HG03025 (cell line): Measurements from ENCODE around the gene LYPD6B.
A peak's percentile ranks its signal among the peaks of the same experiment; 100 is the strongest.

ENCODE experiments used
- ATAC-seq: cut with Tn5 transposase; IDR thresholded peaks from one replicate; pipeline ENCODE4 v1.9.1; 2021; ENCODE audit warnings: mild to moderate bottlenecking, moderate library complexity; ENCODE audit not compliant: unreplicated experiment, low FRiP score

LYPD6B gene

DNA sequence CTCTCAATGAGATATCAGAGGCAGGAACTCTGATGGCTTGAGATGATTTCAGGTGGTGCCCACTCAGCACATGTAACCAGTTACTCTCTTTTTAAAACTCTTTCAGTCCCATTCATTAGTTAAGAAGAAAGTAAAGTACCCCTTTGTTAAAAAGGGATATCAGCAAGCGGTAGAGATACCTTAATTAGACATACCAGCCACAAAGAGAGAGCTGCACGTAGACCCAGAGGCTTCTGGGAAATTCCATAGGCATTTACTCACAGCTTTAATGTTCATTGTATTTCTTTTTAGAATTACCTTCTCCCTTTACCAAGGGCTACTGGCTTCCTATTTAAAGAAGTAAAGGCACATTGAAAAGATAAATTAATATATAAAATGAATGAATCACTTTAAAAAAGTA, 63.3 kb downstream of the LYPD6B start:
- no peak for ATAC-seq

DNA sequence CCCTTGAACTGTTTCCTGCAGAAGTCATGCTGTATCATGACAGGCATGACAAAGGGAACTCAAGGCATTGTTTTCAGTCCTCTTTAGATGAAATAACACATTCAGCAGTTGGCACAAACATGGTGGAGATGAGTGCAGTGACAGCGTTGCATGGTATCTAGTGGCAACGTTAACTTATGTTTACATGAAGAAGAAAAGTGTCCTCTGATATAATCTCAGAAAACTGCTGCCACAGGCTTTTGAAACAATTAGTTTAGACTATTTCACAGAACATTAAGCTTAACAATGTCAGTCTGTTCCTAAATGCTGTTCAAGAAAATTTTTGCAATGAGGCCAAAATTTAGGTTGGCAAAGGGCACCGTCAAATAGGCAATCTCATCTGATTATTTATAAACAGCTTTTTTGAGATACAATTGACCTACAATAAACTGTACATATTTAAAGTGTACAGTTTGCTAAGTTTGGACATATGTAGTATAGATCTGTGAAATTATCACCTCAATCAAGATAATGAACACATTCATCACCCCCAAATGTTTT, 64.7 kb downstream of the LYPD6B start:
- ATAC-seq = no peak

GRCh38 chr2:149104221-149104620, 65.7 kb downstream of the LYPD6B start:
- no peak for ATAC-seq

GRCh38 chr2:149112068-149112467, 73.6 kb downstream of the LYPD6B start:
- ATAC-seq = no peak

- ATAC-seq = no peak
Measured at GRCh38 chr2:149112713-149113112, 74.2 kb downstream of the LYPD6B start.

DNA sequence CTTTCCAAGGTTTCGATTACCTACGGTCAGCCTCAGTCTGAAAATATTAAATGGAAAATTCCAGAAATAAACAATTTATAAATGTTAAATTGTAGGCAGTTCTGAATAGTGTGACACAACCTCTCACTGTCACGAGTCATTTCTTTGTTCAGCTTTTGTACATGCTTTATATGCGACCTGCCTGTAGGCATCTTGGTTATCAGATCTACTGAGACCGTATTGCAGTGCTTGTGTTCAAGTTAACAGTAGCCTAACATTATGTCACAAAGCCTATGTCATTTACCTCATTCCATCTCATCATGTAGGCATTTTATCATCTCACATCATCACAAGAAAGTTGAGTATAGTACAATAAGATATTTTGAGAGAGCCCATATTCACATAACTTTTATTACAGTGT, 77.3 kb downstream of the LYPD6B start:
- no peak for ATAC-seq

DNA sequence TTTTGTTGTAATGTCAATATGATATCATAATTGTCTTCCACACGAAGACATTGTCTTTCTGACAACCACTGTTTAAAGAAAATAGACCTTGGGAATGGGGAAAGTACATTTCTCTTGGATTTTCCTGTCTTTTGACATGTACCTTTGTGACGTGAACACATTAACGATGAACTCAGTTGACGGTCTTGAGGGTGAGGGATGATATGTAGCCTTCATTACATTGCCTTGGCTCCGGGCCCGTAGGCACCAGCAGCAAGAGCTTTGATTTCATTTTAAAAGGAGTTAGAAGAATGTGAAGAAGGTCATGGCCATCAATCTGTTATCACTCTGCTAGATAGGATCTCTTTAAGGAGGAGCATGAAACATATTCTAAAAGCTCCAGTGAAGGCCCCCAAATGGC, 80.9 kb downstream of the LYPD6B start:
- ATAC-seq = no peak

DNA sequence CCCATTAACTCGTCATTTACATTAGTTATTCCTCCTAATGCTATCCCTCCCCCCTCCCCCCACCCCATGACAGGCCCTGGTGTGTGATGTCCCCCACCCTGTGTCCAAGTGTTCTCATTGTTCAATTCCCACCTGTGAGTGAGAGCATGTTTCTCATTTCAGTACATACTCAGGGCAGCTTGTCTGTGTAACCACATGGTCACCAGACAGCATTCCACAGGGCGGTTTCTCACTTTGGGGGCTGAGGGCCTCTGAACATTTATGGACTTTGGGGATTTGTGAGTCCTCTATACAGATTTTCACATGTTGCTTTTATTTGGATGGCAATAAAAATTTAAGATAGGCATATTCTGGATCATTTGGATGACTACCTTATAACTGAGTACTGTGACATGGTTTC, 84.0 kb downstream of the LYPD6B start:
- no peak for ATAC-seq

DNA sequence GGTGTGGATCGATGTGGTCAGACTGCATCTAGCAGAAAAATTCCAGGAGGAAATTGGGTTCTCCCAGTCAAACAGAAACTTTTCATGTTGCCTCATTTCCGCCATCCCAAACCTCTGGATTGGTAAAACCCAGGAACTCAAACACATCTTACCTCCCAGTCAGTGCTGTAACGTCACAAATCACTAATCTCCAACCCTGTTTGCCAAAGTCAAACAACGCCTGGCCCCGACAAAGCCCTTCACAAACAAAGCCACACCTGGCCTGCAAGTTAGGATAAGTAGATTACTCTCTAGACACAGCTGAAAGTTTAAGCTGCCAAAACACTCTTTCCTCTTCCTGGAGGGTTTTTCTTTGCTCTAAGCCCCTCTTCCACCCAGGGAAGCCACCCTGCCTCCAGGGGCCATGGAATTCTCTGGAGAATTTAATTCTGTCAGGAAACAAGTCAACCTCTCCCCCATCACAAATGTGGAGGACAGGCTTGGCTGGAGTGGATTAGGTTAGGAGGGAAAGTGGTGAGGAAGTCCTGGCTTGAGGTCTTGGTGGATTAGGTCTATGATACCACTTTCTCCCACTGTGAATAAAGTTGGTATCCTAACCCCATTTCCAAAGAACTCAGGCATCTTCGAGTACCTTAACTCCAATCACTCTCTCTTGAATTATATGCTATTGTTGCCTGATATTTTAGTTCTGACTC, 86.7 kb downstream of the LYPD6B start:
- ATAC-seq = no peak

DNA sequence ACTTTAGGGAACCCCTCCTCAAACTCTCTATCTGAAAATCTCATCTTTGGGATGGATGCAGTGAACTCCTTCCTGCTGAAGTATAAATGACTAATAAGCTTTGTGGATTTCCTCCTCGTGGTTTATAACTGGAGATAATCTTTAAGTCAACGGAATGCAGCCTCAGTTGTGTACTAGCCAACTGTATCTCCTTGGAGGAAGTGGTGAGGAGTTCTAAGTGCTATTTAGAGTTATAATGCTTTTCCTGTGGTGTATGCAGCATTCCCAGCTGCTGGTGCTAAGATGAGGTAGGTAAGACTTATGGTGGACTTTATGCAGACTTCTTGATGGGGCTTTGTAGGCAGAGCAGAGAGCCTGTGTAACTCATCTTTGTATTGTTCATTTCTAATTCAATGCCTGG, 90.9 kb downstream of the LYPD6B start:
- ATAC-seq = no peak

GRCh38 chr2:149132339-149132738, 93.8 kb downstream of the LYPD6B start:
- ATAC-seq = no peak

- ATAC-seq = no peak
Measured at GRCh38 chr2:149132901-149133300, 94.4 kb downstream of the LYPD6B start.

- ATAC-seq = no peak
Measured at GRCh38 chr2:149134335-149134923, 95.9 kb downstream of the LYPD6B start.

DNA sequence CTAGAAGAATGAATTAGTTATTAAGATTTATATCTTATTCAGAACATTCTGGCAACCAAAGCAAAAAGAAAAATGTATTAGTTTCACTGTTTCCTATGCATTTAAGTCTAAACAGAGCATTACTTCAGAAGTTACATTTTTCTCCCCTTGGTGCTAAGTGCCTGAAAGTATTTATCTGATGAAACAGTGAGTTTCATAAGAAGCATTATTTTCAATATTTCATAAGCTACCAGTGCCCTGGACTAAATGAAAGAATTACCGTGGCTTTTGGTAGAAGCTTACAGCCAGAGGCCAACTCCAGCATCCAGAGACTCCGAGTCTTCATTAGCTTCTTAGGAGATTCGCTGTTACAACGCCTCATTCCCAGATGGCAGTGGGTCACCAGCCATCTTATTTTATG, 97.6 kb downstream of the LYPD6B start:
- ATAC-seq = no peak

- ATAC-seq = no peak
Measured at GRCh38 chr2:149141046-149141445, 102.5 kb downstream of the LYPD6B start.

DNA sequence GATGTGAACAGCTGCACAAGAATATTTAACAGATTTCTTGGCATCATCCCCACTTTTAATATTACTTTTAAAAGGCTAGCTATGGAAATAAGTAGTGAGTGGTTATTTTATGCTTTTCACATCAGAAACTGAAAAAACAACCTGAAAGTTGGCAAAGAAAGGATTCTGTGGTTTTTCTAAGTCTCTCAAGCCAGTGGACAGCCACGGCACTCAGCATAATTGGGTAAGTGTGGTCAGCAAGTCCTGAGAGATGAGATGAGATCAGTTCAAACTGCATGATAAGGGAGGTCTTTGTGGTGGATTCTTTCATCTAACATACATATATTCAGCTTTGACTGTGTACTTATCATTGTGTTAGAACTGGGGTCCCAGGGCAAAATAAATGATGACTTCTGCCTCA, 105.2 kb downstream of the LYPD6B start:
- ATAC-seq = no peak

DNA sequence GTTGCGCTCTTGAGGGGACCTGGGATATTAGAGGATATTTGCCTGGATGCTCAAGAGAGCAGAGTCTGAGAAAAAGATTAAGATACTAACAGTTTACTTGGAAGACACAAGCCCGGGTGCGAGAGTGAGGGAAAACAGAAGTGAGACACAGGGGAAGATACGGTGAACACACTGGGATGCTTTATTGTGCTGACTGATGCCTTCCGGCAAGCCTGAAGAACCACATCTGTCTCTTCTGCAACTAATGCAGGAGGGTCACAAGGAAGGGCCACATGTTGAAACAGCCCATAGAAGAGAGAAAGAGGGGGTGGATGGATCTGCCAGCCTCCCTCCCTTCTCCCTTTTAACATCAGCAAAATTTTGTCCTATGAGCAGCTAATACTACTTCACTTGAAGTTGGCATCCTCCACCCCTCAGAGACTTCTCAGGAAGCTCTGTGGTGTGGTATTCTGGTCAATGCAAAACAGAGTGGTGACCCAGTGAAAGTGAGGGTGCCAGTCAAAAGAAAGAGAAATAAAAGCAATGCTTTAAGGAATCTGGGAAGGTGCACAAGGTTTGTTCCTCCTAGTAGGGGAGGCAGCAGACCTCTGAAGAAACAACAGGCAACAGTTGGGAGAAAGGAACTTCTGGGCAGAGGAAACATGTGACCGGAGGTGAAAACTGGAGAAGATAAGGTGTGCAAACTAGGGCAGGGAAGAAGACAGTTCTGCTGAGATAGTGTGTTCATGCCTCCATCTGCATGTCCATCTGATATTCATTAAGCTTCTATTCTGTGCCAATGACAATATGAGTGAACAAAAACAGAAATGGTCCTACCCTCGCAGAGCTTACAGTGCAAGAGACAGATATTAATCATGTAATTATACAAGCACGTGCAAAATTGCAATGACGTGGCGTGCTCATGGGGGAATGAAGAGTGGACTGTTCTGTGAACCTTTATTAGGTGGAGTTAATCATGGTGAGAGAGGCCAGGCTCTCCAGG, 107.1 kb downstream of the LYPD6B start:
- ATAC-seq = peak; percentile 59

GRCh38 chr2:149146876-149147275, 108.4 kb downstream of the LYPD6B start:
- no peak for ATAC-seq

GRCh38 chr2:149148194-149149006, 109.9 kb downstream of the LYPD6B start:
- ATAC-seq = no peak

DNA sequence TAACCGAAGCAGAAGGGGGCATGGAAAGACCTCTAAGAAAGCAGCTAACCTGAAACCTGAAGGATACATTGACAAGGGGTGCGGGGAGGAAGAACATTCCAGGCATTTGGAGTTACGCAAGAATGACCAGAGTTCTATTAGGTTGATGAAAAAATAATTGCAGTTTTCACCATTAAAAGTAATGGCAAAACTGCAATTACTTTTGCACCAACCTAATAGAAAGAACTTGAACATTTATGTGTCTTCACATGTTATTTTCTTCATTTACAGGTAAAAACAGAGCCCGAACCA, 110.5 kb downstream of the LYPD6B start:
- ATAC-seq = no peak
